Gastrocnemius medialis (tissue), 4 donors: ENCODE measurements around the gene ME2. TPM values are rescaled to one million over a fixed set of nuclear protein-coding genes. Genes with fewer than 3 reads are reported as not detected.

Experiments
- ATAC-seq, 2 donors: fragments of 150-250 bp; one replicate each; pipeline ENCODE4 v1.9.1; 2016
- DNase-seq, 2 donors: peaks; one replicate each; pipeline ENCODE4 v3.0.0-alpha.2; 2019
- H3K27ac ChIP-seq, 4 donors: fragments of 200-600 bp; sonication (generic); 1 replicate in 1 of 4; 2 replicates in 3 of 4; pipeline ENCODE4 v1.5.1; 2016 to 2018; ENCODE audit warnings: mild to moderate bottlenecking in 2 of 4, moderate library complexity in 1 of 4
- H3K27me3 ChIP-seq, 3 donors: fragments of 200-600 bp; sonication (generic) in 2 of 3; 1 replicate in 1 of 3; 2 replicates in 2 of 3; pipeline versions ENCODE4 v1.5.1 to v1.6.0; 2016 to 2019; ENCODE audit warnings: mild to moderate bottlenecking in 1 of 3, moderate library complexity in 1 of 3
- H3K36me3 ChIP-seq, 2 donors: fragments of 200-600 bp; sonication (generic) in 1 of 2; one replicate each; pipeline ENCODE4 v1.5.1; 2017 to 2018
- H3K4me1 ChIP-seq, 2 donors: fragments of 200-600 bp; sonication (generic) in 1 of 2; one replicate each; pipeline ENCODE4 v1.5.1; 2016 to 2017; ENCODE audit warnings: mild to moderate bottlenecking in 2 of 2
- H3K4me3 ChIP-seq, 4 donors: fragments of 200-600 bp; sonication (generic) in 3 of 4; 1 replicate in 1 of 4; 2 replicates in 3 of 4; pipeline ENCODE4 v1.5.1; 2016 to 2019; ENCODE audit warnings: mild to moderate bottlenecking in 2 of 4
- H3K9me3 ChIP-seq, 3 donors: fragments of 200-600 bp; sonication (generic) in 2 of 3; 1 replicate in 1 of 3; 2 replicates in 2 of 3; pipeline ENCODE4 v1.5.1; 2016 to 2019
- POLR2A ChIP-seq, 2 donors: fragments of 450-650 bp; IDR thresholded peaks; one replicate each; pipeline ENCODE4 v1.6.1; 2017; ENCODE audit warnings: antibody characterized with exemption in 2 of 2, mild to moderate bottlenecking in 2 of 2, moderate library complexity in 2 of 2
- in situ Hi-C, 4 donors: fragments of 200-750 bp; cut with MboI; loops; one replicate each; pipeline versions ENCODE4 v1.15.0 to v1.8.0; 2017; ENCODE audit warnings: low sequenced_read_pairs in 4 of 4
- intact Hi-C: fragments of 100-400 bp; cut with DNase I; formaldehyde crosslinking; loops from one replicate; pipeline ENCODE4 v1.15.1; 2023; ENCODE audit warnings: low total_unique reads
- total RNA-seq, 4 donors: library from RNA; depleted of rRNA; stranded (reverse); fragments of >200 nt; gene quantifications; one replicate each; pipeline versions ENCODE4 v1.1.0 to v1.2.3, GENCODE V29; 2016
- TF ChIP-seq, protein P1 (sequence below), 5 experiments: fragments of 450-650 bp in 3 of 5; fragments of 200-600 bp in 2 of 5; sonication (generic) in 2 of 5; IDR thresholded peaks in 4 of 5; conservative IDR thresholded peaks in 1 of 5; 1 replicate in 4 of 5; 2 replicates in 1 of 5; pipeline ENCODE4 v1.5.1; 2016 to 2019; ENCODE audit warnings: antibody characterized with exemption in 5 of 5, mild to moderate bottlenecking in 3 of 5, moderate library complexity in 3 of 5

Gene ME2
- total RNA-seq, 4 donors from 2014 or later, result 25.3 to 50.6 (median 46.5) TPM

DNA sequence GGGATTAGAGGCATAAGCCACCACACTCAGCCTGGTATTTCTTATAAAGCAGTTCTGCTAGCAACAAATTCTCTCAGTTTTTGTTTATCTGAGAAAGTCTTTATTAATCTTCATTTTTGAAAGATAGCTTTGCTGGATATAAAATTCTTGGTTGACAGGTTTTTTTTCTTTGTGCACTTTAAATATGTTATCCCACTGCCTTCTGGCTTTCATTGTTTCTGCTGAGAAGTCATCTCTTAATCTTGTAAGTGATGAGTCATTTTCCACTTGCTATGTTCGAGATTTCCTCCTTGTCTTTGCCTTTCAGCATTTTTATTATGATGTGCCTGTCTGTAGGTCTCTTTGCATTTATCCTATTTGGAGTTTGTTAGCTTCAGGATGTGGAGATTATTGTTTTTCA is 83.1 kb downstream of the ME2 start:
- Histone ChIP-seq H3K27me3 (no peaks in the 10 kb centered on the region), H3K9me3 (peaks cover 0 to 14% (median 0%) of the 10 kb centered on the region in 3 donors), H3K36me3 (no peaks in the 10 kb centered on the region), H3K27ac (no peak overlapping the region), H3K4me3 (no peak overlapping the region), H3K4me1 (no peaks in the 10 kb centered on the region)
- intact Hi-C loops (no loop called here), in situ Hi-C loops (loop anchor here in 2 of 4 donors (10.0 to 25.0 kb wide), 3 partner anchors 63 to 225 kb away; partner anchors contain the start of gene MEX3C (in 1 of the 2))
- DNase-seq (no peak), ATAC-seq (no peak)
- TF ChIP-seq, protein P1, sequence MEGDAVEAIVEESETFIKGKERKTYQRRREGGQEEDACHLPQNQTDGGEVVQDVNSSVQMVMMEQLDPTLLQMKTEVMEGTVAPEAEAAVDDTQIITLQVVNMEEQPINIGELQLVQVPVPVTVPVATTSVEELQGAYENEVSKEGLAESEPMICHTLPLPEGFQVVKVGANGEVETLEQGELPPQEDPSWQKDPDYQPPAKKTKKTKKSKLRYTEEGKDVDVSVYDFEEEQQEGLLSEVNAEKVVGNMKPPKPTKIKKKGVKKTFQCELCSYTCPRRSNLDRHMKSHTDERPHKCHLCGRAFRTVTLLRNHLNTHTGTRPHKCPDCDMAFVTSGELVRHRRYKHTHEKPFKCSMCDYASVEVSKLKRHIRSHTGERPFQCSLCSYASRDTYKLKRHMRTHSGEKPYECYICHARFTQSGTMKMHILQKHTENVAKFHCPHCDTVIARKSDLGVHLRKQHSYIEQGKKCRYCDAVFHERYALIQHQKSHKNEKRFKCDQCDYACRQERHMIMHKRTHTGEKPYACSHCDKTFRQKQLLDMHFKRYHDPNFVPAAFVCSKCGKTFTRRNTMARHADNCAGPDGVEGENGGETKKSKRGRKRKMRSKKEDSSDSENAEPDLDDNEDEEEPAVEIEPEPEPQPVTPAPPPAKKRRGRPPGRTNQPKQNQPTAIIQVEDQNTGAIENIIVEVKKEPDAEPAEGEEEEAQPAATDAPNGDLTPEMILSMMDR (IDR thresholded peaks at IDR 0.05 in 4 of 5, conservative IDR thresholded peaks at IDR 0.05 in 1 of 5), result no peak
- TF ChIP-seq POLR2A (IDR thresholded peaks at IDR 0.05), result no peak

DNA sequence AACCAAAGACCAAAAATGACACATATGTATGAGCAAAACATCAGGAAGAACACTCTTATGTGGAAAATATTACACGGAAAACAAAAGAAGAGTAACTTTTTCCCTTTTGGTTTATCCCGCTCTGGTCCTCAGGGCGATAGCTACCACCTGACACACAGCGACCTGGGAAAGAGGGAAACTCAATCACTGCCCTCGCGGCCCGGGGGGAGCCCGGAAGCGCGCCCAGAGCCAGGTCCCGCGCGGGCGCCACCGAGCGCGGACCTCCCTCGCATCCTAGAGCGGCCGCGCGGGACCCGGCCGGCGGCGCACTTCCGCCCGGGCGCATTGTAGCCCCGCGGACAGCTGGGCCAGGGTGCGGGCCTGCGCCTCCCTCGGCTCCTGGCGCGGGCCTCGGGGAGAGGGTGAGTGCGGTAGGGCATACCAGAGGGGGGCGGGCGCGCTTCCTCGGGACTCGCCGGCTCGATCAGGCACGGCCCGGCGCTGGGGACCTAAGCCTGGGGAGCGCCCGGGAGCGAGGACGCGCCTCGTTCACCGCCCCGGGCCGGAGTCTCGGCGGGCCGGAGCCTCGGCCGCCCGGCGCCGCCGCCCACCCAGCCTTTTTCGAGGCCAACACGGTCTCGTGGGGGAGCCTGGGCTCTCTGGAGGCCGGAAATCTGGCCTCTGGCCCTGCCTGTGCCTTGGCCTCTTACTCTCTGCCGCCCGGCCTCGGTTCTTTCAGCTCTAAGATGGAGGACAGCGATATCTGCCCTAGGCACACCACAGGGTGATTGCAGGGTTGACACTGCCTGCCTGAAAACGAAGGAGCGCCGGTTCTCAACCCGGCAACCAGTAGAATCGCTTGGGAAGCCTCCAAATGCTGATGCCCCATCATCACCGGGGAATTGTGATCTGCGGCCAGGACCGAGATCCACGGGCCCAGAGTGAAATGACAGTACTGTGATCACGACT is 89.1 kb downstream of the ME2 start, which contains the start of gene ELAC1:
TSS of gene ELAC1 (plus strand) at position 327 of the 948 bp plus-strand sequence. CDS start 6,365 bp downstream, outside the sequence.
- ATAC-seq (peak; percentile 78 to 87), DNase-seq (peak; percentile 66 to 86)
- no peaks in the 10 kb centered on the region for H3K36me3 ChIP-seq
- H3K27me3 ChIP-seq, result no peaks in the 10 kb centered on the region
- H3K4me1 ChIP-seq, result peaks cover 30 to 33% of the 10 kb centered on the region in 2 donors
- intact Hi-C loops, result loop anchor here (1.0 kb wide), 3 partner anchors 62 to 229 kb away; partner anchors contain the start of genes ME2, MEX3C and SMAD4
- peak; percentile 96 to 99 for TF ChIP-seq POLR2A (IDR thresholded peaks at IDR 0.05)
- TF ChIP-seq, protein P1 (IDR thresholded peaks at IDR 0.05 in 4 of 5, conservative IDR thresholded peaks at IDR 0.05 in 1 of 5), result no peak
- peak within 1 kb of the TSS; percentile 92 to 99 (median 96) for H3K27ac ChIP-seq
- in situ Hi-C loops, result loop anchor here in 2 of 4 donors (10.0 to 25.0 kb wide), 3 partner anchors 57 to 219 kb away; partner anchors contain the start of gene MEX3C (in 1 of the 2)
- H3K4me3 ChIP-seq, result peak within 1 kb of the TSS; percentile 78 to 89 (median 80)
- H3K9me3 ChIP-seq, result no peaks in the 10 kb centered on the region

DNA sequence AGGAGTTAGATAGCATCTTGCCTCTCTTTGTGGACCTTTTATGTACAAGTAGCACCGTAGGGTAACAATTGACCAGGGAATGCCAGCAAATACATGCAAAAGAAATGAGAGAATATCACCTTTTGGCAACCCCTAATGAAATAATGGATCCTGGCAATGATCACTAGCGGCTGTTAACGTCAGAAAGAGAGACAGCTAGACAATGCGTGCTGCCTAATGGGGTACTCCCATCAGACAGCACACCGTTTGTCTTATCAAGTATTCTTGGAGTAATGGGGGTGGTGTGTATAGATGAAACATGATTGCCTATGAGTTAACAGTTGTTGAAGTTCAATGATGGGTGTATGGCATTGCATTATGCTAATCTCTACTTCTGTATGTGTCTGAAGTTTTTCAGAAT is 90.5 kb downstream of the ME2 start:
- no peak for DNase-seq
- intact Hi-C loops, result no loop called here
- Histone ChIP-seq H3K4me3 (no peak overlapping the region), H3K4me1 (peaks cover 36 to 40% of the 10 kb centered on the region in 2 donors), H3K9me3 (no peaks in the 10 kb centered on the region), H3K27me3 (no peaks in the 10 kb centered on the region), H3K36me3 (peaks cover 0 to 2% of the 10 kb centered on the region in 2 donors), H3K27ac (peak overlapping the region; percentile 92 to 99 (median 96))
- in situ Hi-C loops, result loop anchor here in 2 of 4 donors (10.0 to 25.0 kb wide), 3 partner anchors 55 to 218 kb away; partner anchors contain the start of gene MEX3C (in 1 of the 2)
- TF ChIP-seq, protein P1 (IDR thresholded peaks at IDR 0.05 in 4 of 5, conservative IDR thresholded peaks at IDR 0.05 in 1 of 5), result no peak
- no peak for TF ChIP-seq POLR2A (IDR thresholded peaks at IDR 0.05)
- ATAC-seq, result no peak

DNA sequence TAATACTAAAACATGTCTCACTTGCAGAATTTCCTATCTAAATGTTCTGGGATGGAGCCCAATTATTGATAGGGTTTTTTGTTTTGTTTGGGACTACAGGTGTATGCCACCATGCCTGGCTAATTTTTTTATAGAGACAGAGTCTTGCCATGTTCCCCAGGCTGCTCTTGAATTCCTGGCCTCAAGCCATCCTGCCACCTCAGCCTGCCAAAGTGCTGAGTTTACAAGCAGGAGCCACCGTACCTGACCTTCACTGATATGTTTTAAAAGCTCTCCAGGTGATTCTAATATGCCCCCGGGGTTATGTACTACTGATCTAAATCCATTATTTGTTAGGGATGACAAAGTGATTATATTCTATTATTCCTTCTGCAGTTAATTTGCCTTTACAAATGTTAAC is 91.1 kb downstream of the ME2 start:
- Histone ChIP-seq H3K9me3 (no peaks in the 10 kb centered on the region), H3K36me3 (peaks cover 0 to 8% of the 10 kb centered on the region in 2 donors), H3K4me1 (peaks cover 36 to 40% of the 10 kb centered on the region in 2 donors), H3K4me3 (no peak overlapping the region), H3K27ac (peak overlapping the region; percentile 92 to 99 (median 96)), H3K27me3 (no peaks in the 10 kb centered on the region)
- ATAC-seq, result no peak
- TF ChIP-seq POLR2A (IDR thresholded peaks at IDR 0.05), result no peak
- TF ChIP-seq, protein P1 (IDR thresholded peaks at IDR 0.05 in 4 of 5, conservative IDR thresholded peaks at IDR 0.05 in 1 of 5), result no peak
- intact Hi-C loops (loop anchor here (5.0 kb wide), 1 partner anchor 148 kb away; the partner anchor contains the start of gene MRO), in situ Hi-C loops (loop anchor here in 2 of 4 donors (5.0 to 25.0 kb wide), 2 partner anchors 57 to 217 kb away; partner anchors contain the start of gene MEX3C (in 1 of the 2))
- DNase-seq, result peak; percentile 22 to 73
